GM19238 (cell line): Measurements from ENCODE around the gene NOX5.
"Not testable (repeated sequence)": the region's sequence is repeated elsewhere in the genome, so short reads cannot be mapped to it uniquely, and the experiment has no call there.

ENCODE experiments used
- DNase-seq: peaks from one replicate; pipeline ENCODE4 v3.0.0; 2011; ENCODE audit warnings: low spot score; ENCODE audit not compliant: insufficient read length

NOX5 gene

DNA sequence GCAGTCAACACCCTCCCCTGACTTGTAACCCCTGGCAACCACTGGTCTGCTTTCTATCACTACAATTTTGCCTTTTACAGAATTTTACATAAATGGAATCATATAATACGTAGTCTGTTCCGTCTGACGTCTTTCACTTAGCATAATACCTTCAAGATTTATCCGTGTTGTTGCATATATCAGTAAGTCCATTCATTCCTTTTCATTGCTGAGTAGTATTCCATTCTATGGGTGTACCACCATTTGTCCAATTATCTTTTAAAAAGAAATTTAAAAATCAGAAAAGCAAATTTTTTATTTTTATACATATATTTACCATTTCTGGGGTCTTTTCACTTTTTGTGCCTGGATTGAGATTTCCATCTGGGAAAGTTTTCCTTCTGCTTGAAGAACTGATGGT, 35.5 kb downstream of the NOX5 start:
- DNase-seq: no peak

DNA sequence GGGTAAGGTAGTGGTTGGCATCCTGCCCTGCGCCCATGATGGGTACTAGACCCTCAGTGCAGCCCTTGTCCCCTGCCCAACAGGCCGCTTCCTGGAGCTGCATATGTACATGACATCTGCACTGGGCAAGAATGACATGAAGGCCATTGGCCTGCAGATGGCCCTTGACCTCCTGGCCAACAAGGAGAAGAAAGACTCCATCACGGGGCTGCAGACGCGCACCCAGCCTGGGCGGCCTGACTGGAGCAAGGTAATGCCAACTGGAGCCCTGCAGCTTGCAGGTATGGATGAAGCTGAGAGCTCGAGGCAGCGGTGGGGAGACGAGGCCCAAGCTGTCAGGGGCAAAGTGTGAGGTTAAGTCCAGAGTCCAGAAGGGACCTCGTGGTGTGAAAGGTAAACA, 40.8 kb downstream of the NOX5 start:
- no peak for DNase-seq

- no peak for DNase-seq
Observed at GRCh38 chr15:69056365-69056764, 41.9 kb downstream of the NOX5 start.

DNA sequence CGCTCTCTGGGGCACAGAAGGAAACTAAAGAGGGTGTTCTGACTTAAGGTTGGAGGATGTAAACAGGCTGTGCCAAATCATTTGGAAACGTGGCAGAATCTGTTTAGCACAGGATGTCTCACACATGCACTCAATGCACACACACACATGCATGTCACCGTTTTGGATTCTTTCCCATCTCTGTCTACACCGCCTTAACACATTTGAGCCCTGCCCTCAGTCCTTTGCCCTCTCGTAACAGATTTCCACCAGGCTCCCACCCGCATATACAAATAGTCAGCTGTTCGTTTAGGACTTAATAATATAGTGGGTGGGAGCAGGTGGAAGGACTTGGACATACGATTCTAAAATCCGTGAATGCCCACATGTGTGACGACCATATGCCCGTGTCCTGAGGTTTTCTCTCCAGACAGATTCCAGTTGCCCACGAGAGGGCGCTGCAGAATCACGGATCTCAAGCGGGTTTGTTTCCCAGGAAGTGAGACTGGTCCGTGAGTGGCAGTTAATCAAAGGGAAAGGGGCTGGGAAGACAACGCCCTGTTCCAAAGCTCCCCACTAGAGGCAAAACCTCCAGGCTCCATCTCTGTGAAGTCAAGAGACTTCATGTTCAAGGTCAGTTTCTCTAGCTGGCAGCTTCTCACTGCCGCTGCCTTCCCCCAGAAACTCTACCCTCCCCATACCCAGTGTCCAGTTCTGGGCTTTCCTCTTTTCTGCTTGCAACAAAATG, 44.5 kb downstream of the NOX5 start:
- peak; percentile 55 for DNase-seq

DNA sequence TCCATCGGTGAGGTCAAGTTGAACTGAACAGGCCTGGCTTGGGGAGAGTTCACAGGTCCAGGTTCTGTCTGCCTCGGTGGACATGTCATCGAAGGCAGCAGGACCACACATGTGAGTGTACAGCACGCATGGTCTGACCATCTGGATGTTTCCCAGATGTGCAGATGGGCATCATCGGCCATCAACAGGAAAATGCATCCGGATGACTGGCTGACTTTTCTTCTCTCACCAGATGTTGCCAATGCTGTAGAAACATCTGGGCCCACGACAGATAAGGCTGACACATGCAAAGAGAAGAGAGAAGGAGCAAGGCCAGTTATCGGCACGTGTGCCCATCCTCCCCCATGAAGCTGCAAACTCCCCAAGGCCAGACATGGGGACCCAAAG, 45.1 kb downstream of the NOX5 start:
- DNase-seq: no peak

GRCh38 chr15:69060041-69060481, 45.6 kb downstream of the NOX5 start:
- no peak for DNase-seq

- no peak for DNase-seq
Observed at GRCh38 chr15:69060744-69061143, 46.2 kb downstream of the NOX5 start.

- no peak for DNase-seq
Observed at GRCh38 chr15:69061414-69061842, 46.9 kb downstream of the NOX5 start.

DNA sequence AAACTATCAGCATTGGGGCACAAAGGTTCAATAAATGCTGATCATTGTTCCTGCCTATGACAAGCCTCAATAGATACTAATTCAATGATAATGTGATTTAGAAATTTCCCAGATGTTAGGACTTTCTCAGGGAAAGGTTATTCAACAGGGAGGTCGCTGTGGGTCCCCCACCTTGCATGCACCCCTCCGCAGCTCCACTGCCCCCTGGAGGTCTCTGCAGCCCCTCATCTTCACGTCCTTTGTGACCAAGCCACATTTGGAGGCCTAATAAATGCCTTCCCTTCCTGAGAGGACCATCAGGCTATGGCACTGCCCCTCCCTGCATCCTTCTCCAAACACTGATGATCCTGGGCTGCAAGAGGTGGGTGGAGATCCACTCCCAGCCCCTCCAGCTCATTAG, 50.2 kb downstream of the NOX5 start:
- DNase-seq: no peak

- no peak for DNase-seq
Observed at GRCh38 chr15:69066007-69066995, 51.8 kb downstream of the NOX5 start.

DNA sequence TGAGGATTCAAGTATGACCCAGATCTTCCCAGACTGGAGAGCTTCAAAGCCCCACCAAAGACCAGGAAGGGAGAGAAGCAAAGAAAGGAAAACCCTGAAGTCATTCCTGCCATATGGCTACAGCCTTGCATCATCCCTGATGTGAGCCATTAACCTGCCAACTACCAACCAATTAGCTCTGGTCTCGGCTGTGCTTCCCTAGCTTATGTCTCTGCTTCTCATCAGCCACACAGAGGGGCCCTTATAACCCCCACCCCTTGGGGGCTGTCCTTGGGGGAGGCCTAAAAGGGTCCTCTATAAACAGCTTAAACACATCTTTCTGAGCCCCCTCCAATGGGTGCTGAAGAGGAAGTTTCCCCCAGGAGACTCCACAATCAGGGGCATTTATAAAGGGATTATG, 52.8 kb downstream of the NOX5 start:
- no peak for DNase-seq

DNA sequence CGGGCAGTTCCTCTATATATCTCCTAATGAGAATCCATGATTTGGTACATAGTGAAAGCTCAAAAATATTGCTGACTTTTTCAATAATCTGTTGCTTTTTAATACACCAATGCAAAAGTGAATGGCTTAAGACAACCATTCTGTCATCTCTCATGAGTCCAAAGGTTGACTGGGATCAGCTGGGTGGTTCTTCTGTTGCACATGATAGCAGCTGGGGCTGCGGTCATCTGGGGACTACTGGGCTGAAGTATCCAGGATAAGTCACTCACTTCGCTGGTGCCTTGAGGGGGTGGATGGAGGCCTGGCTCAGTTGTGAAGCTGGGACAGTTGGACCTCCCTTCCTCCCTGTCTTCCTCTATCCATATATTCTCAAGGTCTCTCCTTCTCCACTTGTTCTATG, 53.7 kb downstream of the NOX5 start:
- DNase-seq: no peak

GRCh38 chr15:69069290-69069689, 54.8 kb downstream of the NOX5 start:
- not testable (repeated sequence) for DNase-seq

DNA sequence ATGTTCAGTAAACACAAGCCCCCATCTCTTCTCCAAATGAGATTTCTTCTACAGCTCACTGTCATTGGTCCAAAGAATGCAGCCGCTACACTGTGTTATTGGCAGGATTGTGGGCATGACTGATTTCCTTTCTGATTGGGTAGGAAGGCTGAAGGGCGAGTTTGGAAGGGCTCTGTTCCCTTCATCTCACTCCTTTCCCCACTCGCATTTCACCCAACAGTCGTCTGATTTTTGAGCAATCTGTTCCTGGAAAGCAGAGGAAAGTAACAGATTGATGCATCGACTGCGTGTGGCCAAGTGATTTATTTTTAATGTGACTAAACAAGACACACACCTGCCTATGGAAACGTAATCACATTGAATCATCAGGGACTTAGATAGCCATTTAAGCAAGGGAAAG, 55.5 kb downstream of the NOX5 start:
- DNase-seq: no peak

GRCh38 chr15:69070396-69070795, 55.9 kb downstream of the NOX5 start:
- DNase-seq: no peak

- no peak for DNase-seq
Observed at GRCh38 chr15:69071260-69071659, 56.8 kb downstream of the NOX5 start.

DNA sequence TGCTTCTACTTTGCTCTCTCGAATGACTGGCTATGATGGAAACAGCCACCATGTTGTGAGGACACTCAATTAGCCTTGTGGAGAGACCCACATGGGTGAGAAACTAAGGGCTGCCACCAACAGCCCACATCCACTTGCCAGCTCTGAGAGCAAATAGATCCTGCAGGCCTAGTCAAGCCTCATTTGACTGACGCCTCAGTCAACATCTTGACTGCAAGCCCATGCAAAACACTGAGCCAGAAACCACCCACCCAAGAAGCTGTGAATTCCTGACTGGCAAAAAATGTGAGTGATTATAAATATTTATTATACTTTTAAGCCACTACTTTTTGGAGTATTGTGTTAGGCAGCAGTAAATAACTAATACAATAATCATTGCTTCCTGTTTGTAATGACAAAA, 58.4 kb downstream of the NOX5 start:
- DNase-seq: no peak

DNA sequence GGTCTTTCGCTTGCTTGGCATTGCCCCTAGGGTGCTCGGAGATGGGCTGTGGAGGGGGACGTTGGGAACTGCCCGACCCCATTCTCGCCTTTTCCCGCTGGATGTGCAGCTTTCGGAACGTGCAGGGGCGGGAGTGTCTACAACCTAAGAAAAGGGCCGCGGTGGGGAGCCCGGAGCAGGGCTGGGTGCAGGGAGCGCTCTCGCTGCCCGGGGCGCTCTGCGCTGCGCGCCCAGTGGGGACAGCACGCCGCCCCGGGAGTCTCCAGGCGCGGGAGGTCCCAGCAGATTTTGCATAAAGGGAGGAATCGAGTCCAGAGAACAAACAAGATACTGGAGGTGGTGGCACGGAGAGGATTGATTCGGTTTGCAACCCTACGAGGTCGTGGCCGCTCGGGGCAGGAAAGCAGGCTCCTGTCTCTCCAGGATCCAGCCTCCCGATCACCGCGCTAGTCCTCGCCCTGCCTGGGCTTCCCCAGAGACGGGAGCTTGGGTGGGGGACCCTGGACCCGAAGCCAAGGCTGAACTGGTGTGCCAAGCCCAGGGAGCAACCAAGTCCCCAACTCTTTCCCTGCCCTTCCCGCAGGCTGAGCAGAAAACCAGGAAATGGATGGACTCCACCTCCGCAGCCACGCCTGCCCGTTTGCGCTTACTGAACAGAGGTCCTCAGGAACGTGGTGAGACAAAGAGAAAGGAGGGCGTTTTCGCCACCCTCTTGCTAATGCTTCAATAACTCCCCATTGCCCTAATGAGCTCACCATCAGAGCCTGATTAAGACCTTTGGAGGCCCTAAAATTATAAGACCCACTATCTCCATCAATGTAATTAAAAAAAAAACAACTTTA, 59.7 kb downstream of the NOX5 start:
- DNase-seq: no peak

GRCh38 chr15:69074843-69075224, 60.3 kb downstream of the NOX5 start:
- no peak for DNase-seq

- no peak for DNase-seq
Observed at GRCh38 chr15:69075440-69075839, 60.9 kb downstream of the NOX5 start.

DNA sequence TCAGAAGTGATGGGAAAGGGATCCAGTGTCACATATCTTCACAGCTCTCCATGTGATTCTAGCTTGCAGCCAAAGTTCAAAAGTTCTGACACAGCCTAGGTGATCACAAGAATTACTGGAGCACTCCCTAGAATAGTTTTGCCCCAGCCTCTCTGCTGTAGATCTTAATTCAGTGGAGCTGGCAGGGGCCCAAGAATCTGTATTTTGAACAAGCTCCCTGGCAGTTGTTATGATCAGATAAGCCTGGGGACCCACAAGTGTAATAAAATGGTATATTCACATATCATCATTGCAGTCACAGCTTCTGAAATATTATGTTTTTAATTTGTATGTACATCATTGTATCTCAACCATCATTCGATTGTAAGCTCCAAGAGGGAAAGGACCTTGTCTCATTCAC, 62.3 kb downstream of the NOX5 start:
- no peak for DNase-seq

DNA sequence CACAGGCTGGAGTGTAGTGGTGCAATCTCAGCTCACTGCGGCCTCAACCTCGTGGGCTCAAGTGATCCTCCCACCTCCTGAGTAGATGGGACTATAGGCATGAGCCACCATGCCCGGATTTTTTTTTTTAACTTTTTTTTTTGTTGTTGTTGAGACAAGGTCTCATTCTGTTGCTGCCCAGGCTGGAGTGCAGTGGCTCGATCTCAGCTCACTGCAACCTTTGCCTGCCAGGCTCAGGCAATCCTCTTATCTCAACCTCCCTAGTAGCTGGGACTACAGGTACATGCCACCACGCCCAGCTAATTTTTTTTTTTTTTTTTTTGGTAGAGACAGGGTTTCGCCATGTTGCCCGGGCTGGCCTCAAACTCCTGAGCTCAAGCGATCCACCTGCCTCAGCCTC, 64.1 kb downstream of the NOX5 start:
- DNase-seq: no peak
